SK-N-MC (cell line): ENCODE data around the gene FBXL17.

Experiments used
- EZH2 ChIP-seq: fragments of 200-600 bp; sonication (generic); IDR thresholded peaks from one replicate; pipeline ENCODE4 v1.6.1; 2017; ENCODE audit warnings: antibody characterized with exemption
- FOXP2 ChIP-seq: optimal IDR thresholded peaks from 2 replicates; pipeline ENCODE3; 2011; ENCODE audit warnings: mild to moderate bottlenecking, moderate library complexity; ENCODE audit not compliant: insufficient read depth; ENCODE audit errors: extremely low read length, control extremely low read depth
- POLR2AphosphoS5 ChIP-seq: IDR thresholded peaks from 2 replicates; pipeline ENCODE4 v1.6.1; 2012; ENCODE audit warnings: mild to moderate bottlenecking, low read depth, low read length, borderline replicate concordance

DNA sequence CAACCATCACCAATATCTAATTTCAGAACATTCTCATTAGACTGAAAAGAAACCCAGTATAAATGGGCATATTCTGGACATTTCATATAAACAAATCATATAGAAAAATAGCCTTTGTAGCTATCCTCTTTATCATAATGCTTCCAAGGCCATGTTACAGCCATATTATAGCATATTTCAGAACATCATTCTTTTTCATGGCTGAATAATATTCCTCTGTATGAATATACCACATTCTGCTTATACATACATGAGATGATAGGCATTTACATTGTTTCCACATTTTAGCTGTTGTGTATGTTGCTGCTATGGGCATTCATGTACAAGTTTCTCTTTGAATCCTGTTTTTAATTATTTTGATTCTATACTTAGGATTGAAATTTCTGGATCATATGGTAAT, 167.0 kb downstream of the FBXL17 start:
- TF ChIP-seq EZH2 (no peak), POLR2AphosphoS5 (no peak), FOXP2 (no peak)
